ENCODE data around the gene PBX1.

DNA sequence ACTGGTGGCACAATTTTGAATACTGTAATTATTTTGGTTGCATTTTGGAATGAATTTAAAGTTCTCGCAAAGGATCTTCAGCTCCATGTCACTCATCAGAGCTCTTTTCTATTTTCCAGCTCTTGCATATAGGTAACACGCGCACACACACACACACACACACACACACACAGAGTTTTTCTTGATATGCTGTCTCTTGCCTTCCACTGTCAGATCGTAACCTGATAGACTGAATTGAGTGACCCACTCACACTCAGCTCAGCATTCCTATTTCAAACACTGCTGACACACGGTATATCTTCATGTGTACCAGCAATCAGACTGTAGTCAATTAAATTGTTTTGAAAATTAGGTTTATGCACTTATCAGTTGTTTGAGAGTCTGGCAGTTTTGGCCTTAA is 214.1 kb downstream of the PBX1 start:
- TF ChIP-seq POLR2AphosphoS5 (IDR thresholded peaks at IDR 0.05; ENCODE audit: low read depth, low read length): no peak
- no peak for TF ChIP-seq SIN3A (IDR thresholded peaks at IDR 0.05; ENCODE audit: borderline replicate concordance, insufficient read depth, low read length)
- no peak for TF ChIP-seq TAF1 (IDR thresholded peaks at IDR 0.05; ENCODE audit: borderline replicate concordance, insufficient read depth, low read length)
- no peak for TF ChIP-seq REST (IDR thresholded peaks at IDR 0.05; ENCODE audit: insufficient read depth in 1 of 2, low read depth in 2 of 2, low read length in 2 of 2)
